Neural cell (in vitro differentiated cells): ENCODE results near the gene HDGFL3. TPM values are rescaled to one million over a fixed set of nuclear protein-coding genes. Genes with fewer than 3 reads are reported as not detected.
"Not testable (repeated sequence)": the region's sequence is repeated elsewhere in the genome, so short reads cannot be mapped to it uniquely, and the experiment has no call there.

Experiments
- H2AFZ ChIP-seq: fragments of 200-600, 300-800 bp; sonication (generic), shearing (Covaris generic); 2 replicates; pipeline ENCODE4 v1.6.0; 2014; ENCODE audit warnings: low read depth, mild to moderate bottlenecking, antibody characterized with exemption, low read length, moderate library complexity
- H3F3A ChIP-seq: fragments of 200-600 bp; shearing (Covaris generic); 2 replicates; pipeline ENCODE4 v1.6.1; 2016; ENCODE audit warnings: mild to moderate bottlenecking, moderate library complexity, mixed read lengths, antibody characterized with exemption, low read length; ENCODE audit not compliant: insufficient read depth, poor library complexity, severe bottlenecking
- H3K27ac ChIP-seq: fragments of 200-600, 300-800 bp; sonication (generic), shearing (Covaris generic); 2 replicates; pipeline ENCODE4 v1.5.1; 2014; ENCODE audit warnings: mild to moderate bottlenecking, low read length, moderate library complexity
- H3K27me3 ChIP-seq: fragments of 300-800, 200-600 bp; sonication (generic), shearing (Covaris generic); 2 replicates; pipeline ENCODE4 v1.6.0; 2014; ENCODE audit warnings: mild to moderate bottlenecking, low read depth, low read length, moderate library complexity; ENCODE audit not compliant: insufficient read depth
- H3K36me3 ChIP-seq: fragments of 300-800, 200-600 bp; sonication (generic), shearing (Covaris generic); 2 replicates; pipeline ENCODE4 v1.5.1; 2014; ENCODE audit warnings: mild to moderate bottlenecking, antibody characterized with exemption, low read length, moderate library complexity; ENCODE audit not compliant: insufficient read depth
- H3K4me2 ChIP-seq: fragments of 300-800, 200-600 bp; sonication (generic), shearing (Covaris generic); 2 replicates; pipeline ENCODE4 v1.6.0; 2014; ENCODE audit warnings: mild to moderate bottlenecking, low read length
- H3K4me3 ChIP-seq: fragments of 300-800, 200-600 bp; sonication (generic), shearing (Covaris generic); 2 replicates; pipeline ENCODE4 v1.5.1; 2014; ENCODE audit warnings: mild to moderate bottlenecking, low read length, moderate library complexity
- H3K79me2 ChIP-seq: fragments of 200-600 bp; shearing (Covaris generic); replicated peaks from 2 replicates; pipeline ENCODE4 v1.6.0; 2014; ENCODE audit warnings: mild to moderate bottlenecking, low read length, moderate library complexity; ENCODE audit not compliant: insufficient read depth
- H3K9ac ChIP-seq: fragments of 300-800, 200-600 bp; sonication (generic), shearing (Covaris generic); 2 replicates; pipeline ENCODE4 v1.6.1; 2016; ENCODE audit warnings: mild to moderate bottlenecking, low read length, mixed read lengths
- H3K9me2 ChIP-seq: fragments of 200-600 bp; shearing (Covaris generic); 2 replicates; pipeline ENCODE4 v1.6.1; 2016; ENCODE audit warnings: mild to moderate bottlenecking, low read length, mixed read lengths; ENCODE audit not compliant: insufficient read depth
- H3K9me3 ChIP-seq: fragments of 200-600, 300-800 bp; sonication (generic), shearing (Covaris generic); 2 replicates; pipeline ENCODE4 v1.6.1; 2016; ENCODE audit warnings: mild to moderate bottlenecking, mixed run types, low read length, moderate library complexity, mixed read lengths
- H4K20me1 ChIP-seq: fragments of 200-600 bp; shearing (Covaris generic); 2 replicates; pipeline ENCODE4 v1.6.1; 2016; ENCODE audit warnings: mild to moderate bottlenecking, mixed run types; ENCODE audit not compliant: insufficient read depth
- CTCF ChIP-seq: fragments of 450-650 bp; IDR thresholded peaks from 2 replicates; pipeline ENCODE4 v1.5.1; 2014; ENCODE audit warnings: antibody characterized with exemption, mild to moderate bottlenecking, moderate library complexity; ENCODE audit not compliant: poor library complexity, severe bottlenecking
- EP300 ChIP-seq: fragments of 450-650 bp; conservative IDR thresholded peaks from 2 replicates; pipeline ENCODE4 v1.6.1; 2014; ENCODE audit warnings: antibody characterized with exemption, mild to moderate bottlenecking, moderate library complexity; ENCODE audit not compliant: poor library complexity, severe bottlenecking
- EZH2 ChIP-seq: fragments of 200-600, 300-800 bp; shearing (Covaris generic), sonication (generic); IDR thresholded peaks from 2 replicates; pipeline ENCODE4 v1.6.1; 2014; ENCODE audit warnings: antibody characterized with exemption, low read length, borderline replicate concordance, mild to moderate bottlenecking; ENCODE audit not compliant: insufficient read depth, poor library complexity, severe bottlenecking
- MXI1 ChIP-seq: fragments of 450-650 bp; conservative IDR thresholded peaks from 2 replicates; pipeline ENCODE4 v1.6.1; 2014; ENCODE audit warnings: antibody characterized with exemption, mild to moderate bottlenecking; ENCODE audit not compliant: poor library complexity, severe bottlenecking
- POLR2AphosphoS5 ChIP-seq: IDR thresholded peaks from 2 replicates; pipeline ENCODE4 v1.6.1; 2012
- RAD21 ChIP-seq: fragments of 450-650 bp; conservative IDR thresholded peaks from 2 replicates; pipeline ENCODE4 v1.6.1; 2014; ENCODE audit warnings: antibody characterized with exemption, mild to moderate bottlenecking, moderate library complexity
- REST ChIP-seq: IDR thresholded peaks from 2 replicates; pipeline ENCODE4 v1.6.1; 2012; ENCODE audit warnings: borderline replicate concordance
- SMC3 ChIP-seq: fragments of 450-650 bp; conservative IDR thresholded peaks from 2 replicates; pipeline ENCODE4 v1.6.1; 2014; ENCODE audit warnings: antibody characterized with exemption, mild to moderate bottlenecking, moderate library complexity; ENCODE audit not compliant: poor library complexity
- TAF1 ChIP-seq: IDR thresholded peaks from 2 replicates; pipeline ENCODE4 v1.6.1; 2012; ENCODE audit warnings: low read depth
- polyA plus RNA-seq: library from polyadenylated mRNA; depleted of rRNA; stranded (reverse); fragments of >200 nt; gene quantifications from 2 replicates; pipeline ENCODE4 v1.2.3, GENCODE V29; 2014

HDGFL3 gene
- polyA plus RNA-seq, 1 donor from 2014 or later: 339 TPM

DNA sequence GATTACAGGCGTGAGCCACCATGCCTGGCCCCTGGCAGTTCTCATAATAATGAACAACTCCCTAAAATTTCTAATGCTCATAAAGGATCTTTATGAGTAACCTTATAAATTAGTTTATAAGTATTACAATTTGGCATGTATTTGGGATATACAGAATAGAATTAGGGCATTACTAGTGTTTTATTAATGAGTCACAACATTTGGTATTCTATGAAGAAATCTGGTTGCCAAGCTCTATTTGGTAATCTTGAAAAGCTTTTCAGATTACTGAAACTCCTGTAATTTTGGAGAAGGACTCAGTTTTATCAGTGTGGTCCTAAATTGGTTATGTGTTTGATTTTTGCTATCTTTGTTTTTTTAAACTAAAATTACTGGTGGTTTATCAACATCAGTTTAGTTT, 54.3 kb downstream of the HDGFL3 start:
- Histone ChIP-seq H3K9ac (no peak overlapping the region), H3K4me2 (no peak overlapping the region), H3K27ac (no peak overlapping the region), H3K4me3 (no peak overlapping the region), H4K20me1 (no peaks in the 10 kb centered on the region), H3K36me3 (peaks cover 26% of the 10 kb centered on the region), H3K9me3 (no peaks in the 10 kb centered on the region), H2AFZ (no peak overlapping the region), H3K79me2 (peaks cover 3% of the 10 kb centered on the region), H3K9me2 (no peaks in the 10 kb centered on the region), H3K27me3 (no peaks in the 10 kb centered on the region), H3F3A (no peaks in the 10 kb centered on the region)
- TF ChIP-seq EZH2: no peak
- TF ChIP-seq RAD21: no peak
- no peak for TF ChIP-seq TAF1
- no peak for TF ChIP-seq SMC3
- TF ChIP-seq POLR2AphosphoS5: no peak
- no peak for TF ChIP-seq EP300
- no peak for TF ChIP-seq CTCF

- peaks cover 17% of the 10 kb centered on the region for H3K36me3 ChIP-seq
- H3K79me2 ChIP-seq: no peaks in the 10 kb centered on the region
- H3K9me2 ChIP-seq: no peaks in the 10 kb centered on the region
- no peak overlapping the region for H2AFZ ChIP-seq
- no peak overlapping the region for H3K9ac ChIP-seq
- H3K27ac ChIP-seq: no peak overlapping the region
- no peak overlapping the region for H3K4me3 ChIP-seq
- H3K4me2 ChIP-seq: no peak overlapping the region
- no peaks in the 10 kb centered on the region for H3K27me3 ChIP-seq
- H3F3A ChIP-seq: no peaks in the 10 kb centered on the region
- TF ChIP-seq RAD21: no peak
- no peak for TF ChIP-seq CTCF
- TF ChIP-seq POLR2AphosphoS5: no peak
- TF ChIP-seq SMC3: no peak
- TF ChIP-seq EP300: no peak
- TF ChIP-seq MXI1: no peak
- no peak for TF ChIP-seq REST
- no peak for TF ChIP-seq EZH2
- TF ChIP-seq TAF1: no peak
- H3K9me3 ChIP-seq: peaks cover 3% of the 10 kb centered on the region
- H4K20me1 ChIP-seq: no peaks in the 10 kb centered on the region
Observed at GRCh38 chr15:83144771-83145170, 62.9 kb downstream of the HDGFL3 start.

GRCh38 chr15:83142151-83142550, 65.5 kb downstream of the HDGFL3 start:
- not testable (repeated sequence) for H3K79me2 ChIP-seq, H2AFZ ChIP-seq, H3K9ac ChIP-seq, H3K4me3 ChIP-seq, H3K9me2 ChIP-seq, H3K27ac ChIP-seq, H4K20me1 ChIP-seq, H3K27me3 ChIP-seq, H3F3A ChIP-seq, H3K4me2 ChIP-seq, H3K9me3 ChIP-seq
- peaks cover 12% of the 10 kb centered on the region for H3K36me3 ChIP-seq
